Measurements from ENCODE around the gene MS4A4E. TPM values are rescaled to one million over a fixed set of nuclear protein-coding genes. Genes with fewer than 3 reads are reported as not detected.

The MS4A4E gene
- polyA plus RNA-seq, 1 donor (not counting 4 experiments of a cell fraction or from before 2014, with no cell fraction given): not detected

- DNase-seq (ENCODE audit: low read depth, low spot score) (no peak), FAIRE-seq (no peak)
- Histone ChIP-seq H4K20me1 (ENCODE audit: control insufficient read depth, extremely low read depth, insufficient read depth, low read length) (no peaks in the 10 kb centered on the region), H3K9me3 (ENCODE audit: control insufficient read depth, low read depth, low read length) (no peaks in the 10 kb centered on the region), H3K79me2 (ENCODE audit: control insufficient read depth, insufficient read depth, low read length) (no peaks in the 10 kb centered on the region), H3K9me1 (ENCODE audit: control insufficient read depth, extremely low read depth, insufficient read depth, low read length) (no peaks in the 10 kb centered on the region), H3K27ac (ENCODE audit: control insufficient read depth, insufficient read depth, low read length) (no peak overlapping the region), H3K4me2 (ENCODE audit: control insufficient read depth, extremely low read depth, insufficient read depth, low read depth, low read length) (no peak overlapping the region), H2AFZ (ENCODE audit: control insufficient read depth, low read length) (no peak overlapping the region), H3K36me3 (ENCODE audit: control insufficient read depth in 2 of 2, extremely low read depth in 1 of 2, insufficient read depth in 2 of 2, low read length in 2 of 2) (no peaks in the 10 kb centered on the region), H3K27me3 (ENCODE audit: control insufficient read depth, extremely low read depth, insufficient read depth, low read length) (no peaks in the 10 kb centered on the region), H3K4me1 (ENCODE audit: control insufficient read depth, extremely low read depth, insufficient read depth, low read length) (no peaks in the 10 kb centered on the region), H3K4me3 (ENCODE audit: control insufficient read depth in 2 of 3, extremely low read depth in 1 of 3, insufficient read depth in 2 of 3, low read depth in 1 of 3, low read length in 3 of 3) (no peak overlapping the region), H3K9ac (ENCODE audit: control insufficient read depth, extremely low read depth, insufficient read depth, low read length) (no peak overlapping the region)
- no peak for TF ChIP-seq CTCF (optimal IDR thresholded peaks at IDR 0.05 in 1 of 3, IDR thresholded peaks at IDR 0.05 in 1 of 3, conservative IDR thresholded peaks at IDR 0.05 in 1 of 3; ENCODE audit: extremely low read depth in 1 of 3, insufficient read depth in 2 of 3, low read length in 3 of 3)
- TF ChIP-seq EZH2 (IDR thresholded peaks at IDR 0.05; ENCODE audit: low read length): no peak
- dilution Hi-C loops (cut with MboI; ENCODE audit: extremely low pct_ligation_motif_present, low sequenced_read_pairs): no loop called here
Observed at GRCh38 chr11:60150279-60150678, 92.7 kb downstream of the MS4A4E start.

Small RNAs within 50 kb of the gene (small RNA-seq; reads per million reads assigned to genes)
- gene MIR6503 (ENCODE audit: insufficient read length in 3 of 3, low read depth in 3 of 3, low replicate concordance in 1 of 3): 0 reads per million in 3 experiments

Other genes starting within 250 kb of the MS4A4E start
- gene OOSP4B, start 226.0 kb downstream of the MS4A4E start, polyA plus RNA-seq: not detected in 3 replicates
- not detected in 3 replicates for gene OOSP2, start 202.7 kb downstream of the MS4A4E start, polyA plus RNA-seq
- gene MS4A3, start 186.5 kb downstream of the MS4A4E start, polyA plus RNA-seq: not detected in 3 replicates
- gene MS4A2, start 154.5 kb downstream of the MS4A4E start, polyA plus RNA-seq: not detected in 3 replicates
- gene MS4A6A, start 60.1 kb downstream of the MS4A4E start, polyA plus RNA-seq: not detected in 3 replicates
- not detected in 3 replicates for gene MS4A4A, start 37.5 kb upstream of the MS4A4E start, polyA plus RNA-seq
- gene MS4A6E, start 84.1 kb upstream of the MS4A4E start, polyA plus RNA-seq: not detected in 3 replicates
- not detected in 3 replicates for gene MS4A7, start 135.4 kb upstream of the MS4A4E start, polyA plus RNA-seq
- gene MS4A14, start 153.3 kb upstream of the MS4A4E start, polyA plus RNA-seq: not detected in 3 replicates
- not detected in 3 replicates for gene MS4A5, start 186.4 kb upstream of the MS4A4E start, polyA plus RNA-seq
- gene MS4A1, start 212.7 kb upstream of the MS4A4E start, polyA plus RNA-seq: 0.06 to 0.82 TPM (median 0.07 TPM) in 3 replicates
- gene MS4A12, start 249.6 kb upstream of the MS4A4E start, polyA plus RNA-seq: not detected in 3 replicates